ENCODE data around the gene COX8A.

The COX8A gene

GRCh38 chr11:63938479-63939396 is 35.7 kb upstream of the COX8A start, which contains the start of gene NAA40:
Gene NAA40, plus strand, starts transcription at chr11:63939002. Its CDS starts 95 bp downstream, at chr11:63939097.
- no peak for TF ChIP-seq CTCF (IDR thresholded peaks at IDR 0.05; ENCODE audit: borderline replicate concordance, control extremely low read depth, extremely low read depth, insufficient read depth, missing control alignments)
- peak; percentile 99 for DNase-seq (ENCODE audit: low spot score)
- in situ Hi-C loops (cut with MboI; ENCODE audit: low sequenced_read_pairs, unreplicated experiment) = no loop called here

GRCh38 chr11:63939397-63939891 is 35.0 kb upstream of the COX8A start:
- no peak for DNase-seq (ENCODE audit: low spot score)
- TF ChIP-seq CTCF (IDR thresholded peaks at IDR 0.05; ENCODE audit: borderline replicate concordance, control extremely low read depth, extremely low read depth, insufficient read depth, missing control alignments) = no peak
- in situ Hi-C loops (cut with MboI; ENCODE audit: low sequenced_read_pairs, unreplicated experiment) = no loop called here

- in situ Hi-C loops (cut with MboI; ENCODE audit: low sequenced_read_pairs, unreplicated experiment) = loop anchor here (10.0 kb wide), 1 partner anchor 106 kb away; the partner anchor contains the start of gene MARK2
- DNase-seq (ENCODE audit: low spot score) = no peak
Observed at GRCh38 chr11:63940786-63941185, 33.6 kb upstream of the COX8A start.

GRCh38 chr11:63941901-63942300 is 32.5 kb upstream of the COX8A start:
- no peak for TF ChIP-seq CTCF (IDR thresholded peaks at IDR 0.05; ENCODE audit: borderline replicate concordance, control extremely low read depth, extremely low read depth, insufficient read depth, missing control alignments)
- in situ Hi-C loops (cut with MboI; ENCODE audit: low sequenced_read_pairs, unreplicated experiment) = loop anchor here (10.0 kb wide), 1 partner anchor 107 kb away; the partner anchor contains the start of gene MARK2
- no peak for DNase-seq (ENCODE audit: low spot score)

More at GRCh38 chr11:63940786-63941185, 33.6 kb upstream of the COX8A start:
- no peak for TF ChIP-seq CTCF (IDR thresholded peaks at IDR 0.05; ENCODE audit: borderline replicate concordance, control extremely low read depth, extremely low read depth, insufficient read depth, missing control alignments)

- no peak for DNase-seq (ENCODE audit: low spot score)
- no peak for TF ChIP-seq CTCF (IDR thresholded peaks at IDR 0.05; ENCODE audit: borderline replicate concordance, control extremely low read depth, extremely low read depth, insufficient read depth, missing control alignments)
- in situ Hi-C loops (cut with MboI; ENCODE audit: low sequenced_read_pairs, unreplicated experiment) = loop anchor here (10.0 kb wide), 1 partner anchor 108 kb away; the partner anchor contains the start of gene MARK2
Observed at GRCh38 chr11:63942803-63943202, 31.6 kb upstream of the COX8A start.

GRCh38 chr11:63944987-63945386 is 29.4 kb upstream of the COX8A start:
- in situ Hi-C loops (cut with MboI; ENCODE audit: low sequenced_read_pairs, unreplicated experiment) = loop anchor here (10.0 kb wide), 1 partner anchor 110 kb away; the partner anchor contains the start of gene MARK2
- no peak for DNase-seq (ENCODE audit: low spot score)
- no peak for TF ChIP-seq CTCF (IDR thresholded peaks at IDR 0.05; ENCODE audit: borderline replicate concordance, control extremely low read depth, extremely low read depth, insufficient read depth, missing control alignments)
